CD4-positive, alpha-beta T cell treated with Interleukin-12 subunit alpha and Interleukin-12 subunit beta, for 1 hour (primary cell): ENCODE measurements around the gene PAK1.
"Not testable (repeated sequence)": the region's sequence is repeated elsewhere in the genome, so short reads cannot be mapped to it uniquely, and the experiment has no call there.

Source experiments
- DNase-seq: peaks from one replicate; pipeline ENCODE4 v3.0.0-alpha.2; 2020

Gene PAK1

GRCh38 chr11:77301510-77301909, 172.4 kb downstream of the PAK1 start, which contains the start of gene GDPD4:
TSS of gene GDPD4 (minus strand) at chr11:77301686. CDS start at chr11:77285137, 16,549 bp downstream.
- DNase-seq, result no peak

GRCh38 chr11:77300695-77301094, 173.2 kb downstream of the PAK1 start:
- no peak for DNase-seq

GRCh38 chr11:77300028-77300427, 173.9 kb downstream of the PAK1 start:
- not testable (repeated sequence) for DNase-seq

GRCh38 chr11:77299528-77299993, 174.3 kb downstream of the PAK1 start:
- no peak for DNase-seq

GRCh38 chr11:77294040-77294439, 179.9 kb downstream of the PAK1 start:
- no peak for DNase-seq

- no peak for DNase-seq
Observed at GRCh38 chr11:77289737-77290136, 184.2 kb downstream of the PAK1 start.

GRCh38 chr11:77287615-77288273, 186.2 kb downstream of the PAK1 start:
- no peak for DNase-seq

- DNase-seq, result no peak
Observed at GRCh38 chr11:77287136-77287535, 186.8 kb downstream of the PAK1 start.

GRCh38 chr11:77284476-77285468, 189.1 kb downstream of the PAK1 start:
- DNase-seq, result no peak

GRCh38 chr11:77283101-77283500, 190.8 kb downstream of the PAK1 start:
- DNase-seq, result no peak

- DNase-seq, result no peak
Observed at GRCh38 chr11:77278595-77279506, 195.0 kb downstream of the PAK1 start.

GRCh38 chr11:77276271-77276670, 197.6 kb downstream of the PAK1 start:
- DNase-seq, result no peak
